G401 (cell line): Measurements from ENCODE around the gene ZNF37A. TPM values are rescaled to one million over a fixed set of nuclear protein-coding genes. Genes with fewer than 3 reads are reported as not detected.
"Not testable (repeated sequence)": the region's sequence is repeated elsewhere in the genome, so short reads cannot be mapped to it uniquely, and the experiment has no call there.

Source experiments
- DNase-seq: peaks from one replicate; pipeline ENCODE4 v3.0.0-alpha.2; 2015; ENCODE audit warnings: low spot score
- in situ Hi-C: cut with HindIII; loops from 2 replicates; pipeline ENCODE4 v1.10.0; 2016; ENCODE audit warnings: low sequenced_read_pairs, mixed read lengths
- total RNA-seq: library from RNA; depleted of rRNA; stranded (reverse); fragments of >200 nt; shearing (Covaris generic); gene quantifications from 2 replicates; pipeline ENCODE4 v1.2.3, GENCODE V29; 2014; rRNA removed

ZNF37A gene
- total RNA-seq = 12.1 and 17.0 TPM in 2 replicates

GRCh38 chr10:38094158-38094926, at the start of gene ZNF37A:
Gene ZNF37A, plus strand, starts transcription at chr10:38094337. Its CDS starts 2,281 bp downstream, at chr10:38096618.
- in situ Hi-C loops = no loop called here
- peak; percentile 98 for DNase-seq

GRCh38 chr10:38045129-38045528, 49.0 kb upstream of the ZNF37A start:
- DNase-seq = no peak
- in situ Hi-C loops = no loop called here

- in situ Hi-C loops = no loop called here
- no peak for DNase-seq
These were observed 46.5 kb upstream of the ZNF37A start for GRCh38 chr10:38047666-38048065.

- no peak for DNase-seq
These were observed 43.9 kb upstream of the ZNF37A start for GRCh38 chr10:38050212-38050611.

GRCh38 chr10:38054361-38054797, 39.8 kb upstream of the ZNF37A start:
- no peak for DNase-seq
- in situ Hi-C loops = no loop called here

More at GRCh38 chr10:38050212-38050611, 43.9 kb upstream of the ZNF37A start:
- in situ Hi-C loops = no loop called here

- DNase-seq, in situ Hi-C loops: not testable (repeated sequence)
These were observed 38.8 kb upstream of the ZNF37A start for GRCh38 chr10:38055274-38055894.

- DNase-seq, in situ Hi-C loops: not testable (repeated sequence)
These were observed 24.5 kb upstream of the ZNF37A start for GRCh38 chr10:38069663-38070062.

- in situ Hi-C loops = no loop called here
- DNase-seq = no peak
These were observed 23.6 kb upstream of the ZNF37A start for GRCh38 chr10:38070501-38070900.

GRCh38 chr10:38072552-38072951, 21.6 kb upstream of the ZNF37A start:
- DNase-seq = no peak
- in situ Hi-C loops = no loop called here

GRCh38 chr10:38076687-38077086, 17.4 kb upstream of the ZNF37A start:
- in situ Hi-C loops = no loop called here
- no peak for DNase-seq

GRCh38 chr10:38093318-38093717, 819 bp upstream of the ZNF37A start:
- in situ Hi-C loops, DNase-seq: not testable (repeated sequence)

GRCh38 chr10:38093816-38094157, 350 bp upstream of the ZNF37A start:
- in situ Hi-C loops = no loop called here
- DNase-seq = no peak

- in situ Hi-C loops = no loop called here
- no peak for DNase-seq
These were observed 914 bp downstream of the ZNF37A start for GRCh38 chr10:38094927-38095574.

GRCh38 chr10:38102880-38103279, 8.7 kb downstream of the ZNF37A start:
- no peak for DNase-seq
- in situ Hi-C loops = no loop called here

- DNase-seq = no peak
- in situ Hi-C loops = no loop called here
These were observed 9.6 kb downstream of the ZNF37A start for GRCh38 chr10:38103756-38104155.

- in situ Hi-C loops = no loop called here
These were observed 18.0 kb downstream of the ZNF37A start for GRCh38 chr10:38112159-38112558.

GRCh38 chr10:38118072-38118807, 24.1 kb downstream of the ZNF37A start:
- in situ Hi-C loops = no loop called here
- no peak for DNase-seq

More at GRCh38 chr10:38112159-38112558, 18.0 kb downstream of the ZNF37A start:
- DNase-seq = no peak

GRCh38 chr10:38119038-38119437, 24.9 kb downstream of the ZNF37A start:
- in situ Hi-C loops = no loop called here
- no peak for DNase-seq

GRCh38 chr10:38127812-38128211, 33.7 kb downstream of the ZNF37A start:
- no peak for DNase-seq
- in situ Hi-C loops = no loop called here
